Fibroblast of villous mesenchyme (primary cell): Measurements from ENCODE around the gene DCDC2. TPM values are rescaled to one million over a fixed set of nuclear protein-coding genes. Genes with fewer than 3 reads are reported as not detected.
"Not testable (repeated sequence)": the region's sequence is repeated elsewhere in the genome, so short reads cannot be mapped to it uniquely, and the experiment has no call there.

Experiments
- DNase-seq: peaks from one replicate; pipeline ENCODE4 v3.0.0-alpha.2; 2010; ENCODE audit warnings: low read depth
- H3K4me3 ChIP-seq: 2 replicates; pipeline ENCODE4 v1.5.1; 2011; ENCODE audit warnings: low read depth, mild to moderate bottlenecking, low read length
- CTCF ChIP-seq: IDR thresholded peaks from 2 replicates; pipeline ENCODE4 v1.5.1; 2012; ENCODE audit warnings: low read depth, mild to moderate bottlenecking, low read length; ENCODE audit not compliant: insufficient read depth
- total RNA-seq: library from RNA; depleted of rRNA; stranded (reverse); fragments of >200 nt; gene quantifications from 2 replicates; pipeline ENCODE4 v1.2.3, GENCODE V29; 2012

Gene DCDC2
- total RNA-seq, 1 donor: 0.43 TPM

GRCh38 chr6:24307881-24308280, 50.0 kb downstream of the DCDC2 start:
- TF ChIP-seq CTCF: no peak
- no peak for DNase-seq
- H3K4me3 ChIP-seq: no peak overlapping the region

- no peak for DNase-seq
- TF ChIP-seq CTCF: no peak
- no peak overlapping the region for H3K4me3 ChIP-seq
Measured at GRCh38 chr6:24306936-24307335, 50.9 kb downstream of the DCDC2 start.

- no peak for DNase-seq
- no peak overlapping the region for H3K4me3 ChIP-seq
- TF ChIP-seq CTCF: no peak
Measured at GRCh38 chr6:24306038-24306437, 51.8 kb downstream of the DCDC2 start.

- no peak for DNase-seq
- no peak for TF ChIP-seq CTCF
- H3K4me3 ChIP-seq: no peak overlapping the region
Measured at GRCh38 chr6:24296944-24297343, 60.9 kb downstream of the DCDC2 start.

GRCh38 chr6:24293852-24294251, 64.0 kb downstream of the DCDC2 start:
- not testable (repeated sequence) for DNase-seq

GRCh38 chr6:24287239-24287638, 70.6 kb downstream of the DCDC2 start:
- DNase-seq: no peak
- no peak for TF ChIP-seq CTCF
- no peak overlapping the region for H3K4me3 ChIP-seq

More at GRCh38 chr6:24293852-24294251, 64.0 kb downstream of the DCDC2 start:
- H3K4me3 ChIP-seq: not testable (repeated sequence)

GRCh38 chr6:24284006-24284405, 73.9 kb downstream of the DCDC2 start:
- no peak overlapping the region for H3K4me3 ChIP-seq
- TF ChIP-seq CTCF: no peak
- no peak for DNase-seq
